Activated CD8-positive, alpha-beta T cell treated with anti-CD3 and anti-CD28 coated beads, Interleukin-2, amount 10 ng/mL, durations not matched to agents 7 days and 5 days (primary cell): Measurements from ENCODE around the gene MRPL38. TPM values are rescaled to one million over a fixed set of nuclear protein-coding genes. Genes with fewer than 3 reads are reported as not detected.

ENCODE experiments used
- ATAC-seq: fragments of 150-1000 bp; cut with Tn5 transposase; one replicate; pipeline ENCODE4 v1.10.0; 2021; ENCODE audit warnings: moderate library complexity
- CTCF ChIA-PET: fragments of 350-600 bp; sonication (Branson Sonifier 250); formaldehyde crosslinking; loops from one replicate; lab custom pipeline; 2021; ENCODE audit warnings: antibody characterized with exemption; lab: Charles Lee
- POLR2A ChIA-PET: fragments of 350-600 bp; sonication (Branson Sonifier 250); formaldehyde crosslinking; loops from one replicate; lab custom pipeline; 2021; ENCODE audit warnings: antibody characterized with exemption; lab: Charles Lee
- DNase-seq: peaks from one replicate; pipeline ENCODE4 v3.0.0-alpha.2; 2020
- H3K27ac Mint-ChIP-seq: one replicate; pipeline ENCODE4 v1.8.0; 2021; ENCODE audit warnings: mild to moderate bottlenecking, mixed read lengths
- H3K27me3 Mint-ChIP-seq: one replicate; pipeline ENCODE4 v1.8.0; 2021; ENCODE audit warnings: low read depth, mixed read lengths
- H3K36me3 Mint-ChIP-seq: one replicate; pipeline ENCODE4 v1.8.0; 2021; ENCODE audit warnings: low read depth, mixed read lengths
- H3K4me1 Mint-ChIP-seq: one replicate; pipeline ENCODE4 v1.8.0; 2021; ENCODE audit warnings: low read depth, mixed read lengths
- H3K4me3 Mint-ChIP-seq: one replicate; pipeline ENCODE4 v1.8.0; 2021; ENCODE audit warnings: mild to moderate bottlenecking, mixed read lengths
- H3K9me3 Mint-ChIP-seq: one replicate; pipeline ENCODE4 v1.8.0; 2022; ENCODE audit warnings: mixed read lengths; ENCODE audit not compliant: insufficient read depth
- total RNA-seq, 2 experiments: library from RNA; stranded (reverse); gene quantifications; one replicate each; pipeline ENCODE4 v1.2.3, GENCODE V29; 2021

MRPL38 gene
- total RNA-seq, 2 experiments from 2014 or later, result 89.0 to 113 TPM

DNA sequence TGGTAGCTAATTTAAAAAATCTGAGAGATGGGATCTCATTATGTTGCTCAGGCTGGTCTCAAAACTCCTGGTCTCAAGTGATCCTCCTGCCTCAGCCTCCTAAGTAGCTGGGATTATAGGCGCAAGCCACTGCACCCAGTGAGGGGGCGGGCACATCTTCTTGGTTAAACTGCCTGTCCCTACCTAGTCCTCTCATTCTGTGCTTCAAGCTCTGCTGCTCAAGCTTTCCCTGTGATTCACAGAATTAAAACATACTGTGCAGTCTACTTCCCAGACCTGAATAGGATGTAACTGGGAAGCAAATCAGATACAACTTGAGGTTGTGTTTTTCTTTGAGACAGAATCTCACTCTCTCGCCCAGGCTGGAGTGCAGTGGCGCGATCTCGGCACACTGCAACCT is 2.3 kb downstream of the MRPL38 start:
- Mint-ChIP-seq H3K4me1 (peaks cover 24% of the 10 kb centered on the region), H3K36me3 (peaks cover 33% of the 10 kb centered on the region), H3K9me3 (no peaks in the 10 kb centered on the region), H3K4me3 (no peak overlapping the region), H3K27me3 (no peaks in the 10 kb centered on the region), H3K27ac (no peak overlapping the region)
- DNase-seq (no peak), ATAC-seq (no peak)
- POLR2A ChIA-PET, result interaction anchor here (1.5 to 2.1 kb wide), 2 partner anchors 9 to 24 kb away, joined by 3 to 4 read pairs; partner anchors contain the start of gene TRIM47
- CTCF ChIA-PET, result interaction anchor here (1.1 kb wide), 1 partner anchor 112 kb away, joined by 3 read pairs; no protein-coding TSS in a partner anchor

- ChIA-PET CTCF (interaction anchor here (1.1 kb wide), 1 partner anchor 113 kb away, joined by 3 read pairs; no protein-coding TSS in a partner anchor), POLR2A (interaction anchor here (2.1 kb wide), 1 partner anchor 9 kb away, joined by 4 read pairs; no protein-coding TSS in a partner anchor)
- peaks cover 35% of the 10 kb centered on the region for H3K36me3 Mint-ChIP-seq
- no peak for ATAC-seq
- H3K27ac Mint-ChIP-seq, result no peak overlapping the region
- H3K9me3 Mint-ChIP-seq, result no peaks in the 10 kb centered on the region
- H3K4me1 Mint-ChIP-seq, result peaks cover 27% of the 10 kb centered on the region
- DNase-seq, result no peak
- H3K27me3 Mint-ChIP-seq, result no peaks in the 10 kb centered on the region
- no peak overlapping the region for H3K4me3 Mint-ChIP-seq
Observed at GRCh38 chr17:75901727-75902126, 3.0 kb downstream of the MRPL38 start.

GRCh38 chr17:75900691-75901533 is 3.8 kb downstream of the MRPL38 start:
- Mint-ChIP-seq H3K4me3 (no peak overlapping the region), H3K36me3 (peaks cover 35% of the 10 kb centered on the region), H3K4me1 (peaks cover 21% of the 10 kb centered on the region), H3K27me3 (no peaks in the 10 kb centered on the region), H3K9me3 (no peaks in the 10 kb centered on the region), H3K27ac (no peak overlapping the region)
- DNase-seq (no peak), ATAC-seq (no peak)
- CTCF ChIA-PET, result no interaction called here
- POLR2A ChIA-PET, result no interaction called here

DNA sequence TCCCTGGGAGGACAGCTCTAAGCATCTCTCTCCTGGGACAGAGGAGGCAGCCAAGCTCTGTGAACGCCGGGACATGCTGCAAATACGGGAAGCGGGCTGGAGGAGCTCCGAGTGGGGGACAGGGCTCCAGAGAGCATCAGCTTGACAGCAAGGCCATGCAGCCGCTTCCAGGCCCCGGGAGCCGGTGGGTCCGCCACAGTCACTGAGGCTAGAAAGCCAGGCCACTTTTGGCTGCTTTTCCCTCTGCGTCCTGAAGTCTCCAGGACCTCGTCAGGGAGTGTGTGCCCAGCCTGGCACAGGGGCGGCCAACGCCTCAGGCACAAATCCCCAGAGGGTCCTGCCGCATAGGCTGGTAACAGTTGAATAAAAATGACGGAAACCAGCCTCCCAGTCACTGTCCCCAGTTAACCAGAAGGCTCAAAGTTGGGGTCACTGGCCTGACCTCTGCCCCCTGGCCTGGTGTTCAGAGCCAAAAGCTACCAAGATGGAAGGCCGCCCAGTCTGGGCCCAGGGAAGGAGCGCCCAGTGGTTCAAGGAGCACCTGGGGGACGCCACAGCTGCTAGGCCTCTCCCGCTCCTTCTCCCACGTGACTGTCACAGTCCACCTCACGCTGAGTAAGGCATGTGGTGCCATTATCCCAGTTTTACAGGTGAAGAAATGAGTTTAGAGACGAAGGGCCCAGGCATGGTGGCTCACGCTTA is 4.8 kb downstream of the MRPL38 start:
- ChIA-PET POLR2A (no interaction called here), CTCF (interaction anchor here (0.7 kb wide), 1 partner anchor 66 kb away, joined by 3 read pairs; no protein-coding TSS in a partner anchor)
- H3K4me1 Mint-ChIP-seq, result peaks cover 24% of the 10 kb centered on the region
- DNase-seq (no peak), ATAC-seq (no peak)
- peak overlapping the region; percentile 6 for H3K27ac Mint-ChIP-seq
- H3K4me3 Mint-ChIP-seq, result no peak overlapping the region
- H3K27me3 Mint-ChIP-seq, result no peaks in the 10 kb centered on the region
- H3K9me3 Mint-ChIP-seq, result no peaks in the 10 kb centered on the region
- peaks cover 43% of the 10 kb centered on the region for H3K36me3 Mint-ChIP-seq

DNA sequence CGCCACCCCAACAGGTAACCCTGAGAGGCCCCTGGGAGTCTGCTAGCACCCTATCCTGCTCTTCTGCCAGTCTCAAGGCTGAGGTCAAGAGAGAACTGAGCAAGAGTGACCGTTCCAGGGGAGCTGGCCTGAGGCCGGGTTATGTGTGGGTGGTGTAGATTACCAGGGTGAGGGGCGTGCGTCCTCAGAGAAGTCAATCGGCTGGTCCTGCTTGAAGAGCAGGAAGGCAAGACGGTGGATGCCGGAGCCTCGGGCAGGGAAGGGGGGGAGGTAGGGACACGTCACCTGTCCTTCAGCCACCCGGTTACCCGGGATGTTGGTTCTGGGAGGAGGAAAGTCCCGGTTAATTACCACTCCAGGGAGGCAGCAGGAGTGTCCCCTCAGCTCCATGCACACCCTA is 5.3 kb downstream of the MRPL38 start:
- Mint-ChIP-seq H3K27ac (no peak overlapping the region), H3K27me3 (no peaks in the 10 kb centered on the region), H3K9me3 (no peaks in the 10 kb centered on the region), H3K36me3 (peaks cover 43% of the 10 kb centered on the region), H3K4me1 (peaks cover 26% of the 10 kb centered on the region), H3K4me3 (no peak overlapping the region)
- POLR2A ChIA-PET, result no interaction called here
- CTCF ChIA-PET, result interaction anchor here (0.7 kb wide), 1 partner anchor 67 kb away, joined by 3 read pairs; no protein-coding TSS in a partner anchor
- no peak for ATAC-seq
- DNase-seq, result no peak

GRCh38 chr17:75898791-75899190 is 5.9 kb downstream of the MRPL38 start:
- ATAC-seq (no peak), DNase-seq (no peak)
- Mint-ChIP-seq H3K4me1 (peaks cover 28% of the 10 kb centered on the region), H3K27me3 (no peaks in the 10 kb centered on the region), H3K36me3 (peaks cover 47% of the 10 kb centered on the region), H3K27ac (no peak overlapping the region), H3K9me3 (no peaks in the 10 kb centered on the region), H3K4me3 (no peak overlapping the region)
- CTCF ChIA-PET, result interaction anchor here (0.7 to 5.8 kb wide), 2 partner anchors 21 to 67 kb away, joined by 3 to 80 read pairs; partner anchors contain the start of gene TRIM47
- POLR2A ChIA-PET, result interaction anchor here (0.6 kb wide), 1 partner anchor 35 kb away, joined by 3 read pairs; no protein-coding TSS in a partner anchor

- ChIA-PET CTCF (interaction anchor here (1.1 to 5.8 kb wide), 4 partner anchors 21 to 144 kb away, joined by 3 to 80 read pairs (median 8); partner anchors contain the start of gene TRIM47), POLR2A (interaction anchor here (0.6 kb wide), 1 partner anchor 35 kb away, joined by 3 read pairs; no protein-coding TSS in a partner anchor)
- no peak for ATAC-seq
- H3K27ac Mint-ChIP-seq, result peak overlapping the region; percentile 10
- H3K4me1 Mint-ChIP-seq, result peaks cover 28% of the 10 kb centered on the region
- H3K4me3 Mint-ChIP-seq, result peak overlapping the region; percentile 67
- H3K9me3 Mint-ChIP-seq, result no peaks in the 10 kb centered on the region
- H3K36me3 Mint-ChIP-seq, result peaks cover 47% of the 10 kb centered on the region
- no peak for DNase-seq
- no peaks in the 10 kb centered on the region for H3K27me3 Mint-ChIP-seq
Observed at GRCh38 chr17:75898065-75898464, 6.6 kb downstream of the MRPL38 start.

- ATAC-seq (no peak), DNase-seq (no peak)
- Mint-ChIP-seq H3K27me3 (no peaks in the 10 kb centered on the region), H3K27ac (peak overlapping the region; percentile 78), H3K4me1 (peaks cover 28% of the 10 kb centered on the region), H3K4me3 (peak overlapping the region; percentile 67), H3K36me3 (peaks cover 46% of the 10 kb centered on the region), H3K9me3 (no peaks in the 10 kb centered on the region)
- POLR2A ChIA-PET, result interaction anchor here (0.5 to 2.6 kb wide), 6 partner anchors 12 to 122 kb away, joined by 3 to 11 read pairs (median 4); partner anchors contain the start of gene WBP2
- CTCF ChIA-PET, result interaction anchor here (1.1 to 5.8 kb wide), 10 partner anchors 8 to 144 kb away, joined by 3 to 80 read pairs (median 8); partner anchors contain the start of genes GALK1, TRIM47 and WBP2
Observed at GRCh38 chr17:75897160-75898019, 7.3 kb downstream of the MRPL38 start.

DNA sequence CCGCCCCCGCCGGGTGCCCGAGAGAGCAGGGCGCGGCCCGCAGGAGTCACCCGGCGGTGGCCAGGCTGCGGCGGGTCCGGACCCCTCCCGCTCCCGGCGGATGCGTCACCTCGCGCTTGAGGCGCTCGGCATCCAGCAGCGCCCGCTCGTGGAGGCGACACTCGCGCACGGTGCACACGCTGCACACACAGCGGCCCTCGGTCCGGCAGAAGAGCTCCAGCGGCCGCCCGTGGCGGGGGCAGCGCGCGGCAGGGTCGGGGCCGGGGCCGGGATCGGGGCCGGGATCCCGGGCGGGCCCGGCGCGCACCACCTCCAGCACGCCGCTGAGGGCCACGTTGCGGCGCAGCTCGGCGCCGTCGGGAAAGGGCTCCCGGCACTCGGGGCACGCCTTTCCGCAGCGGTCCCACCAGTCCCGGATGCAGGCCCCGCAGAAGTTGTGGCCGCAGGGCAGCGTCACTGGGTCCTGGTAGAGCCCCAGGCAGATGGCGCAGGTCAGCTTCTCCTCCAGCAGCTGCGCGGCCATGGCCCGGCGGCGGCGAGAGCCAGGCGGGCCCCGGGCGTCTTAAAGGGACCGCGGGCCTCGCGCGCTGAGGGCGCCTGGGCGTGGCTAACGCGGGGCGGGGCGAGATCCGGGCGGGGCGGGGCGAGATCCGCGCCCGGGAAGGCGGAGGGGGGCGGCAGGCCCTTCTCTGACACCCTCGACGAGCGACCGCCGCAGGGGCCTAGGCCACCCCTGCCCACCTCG is 8.1 kb downstream of the MRPL38 start, which contains the start of gene TRIM65:
Gene TRIM65 (minus strand): TSS at position 537 of the 745 bp plus-strand sequence. CDS start 14 bp downstream, at position 523.
- H3K36me3 Mint-ChIP-seq, result peaks cover 40% of the 10 kb centered on the region
- no peaks in the 10 kb centered on the region for H3K27me3 Mint-ChIP-seq
- peak within 1 kb of the TSS; percentile 82 for H3K27ac Mint-ChIP-seq
- ChIA-PET POLR2A (interaction anchor here (1.2 to 2.6 kb wide), 10 partner anchors 8 to 121 kb away, joined by 3 to 11 read pairs (median 5); partner anchors contain the start of gene WBP2), CTCF (interaction anchor here (0.8 to 5.8 kb wide), 20 partner anchors 9 to 457 kb away, joined by 3 to 80 read pairs (median 5); partner anchors contain the start of genes GALK1, PRPSAP1, TRIM47 and WBP2)
- ATAC-seq (peak; percentile 88), DNase-seq (peak; percentile 80)
- H3K4me1 Mint-ChIP-seq, result peaks cover 28% of the 10 kb centered on the region
- peak within 1 kb of the TSS; percentile 82 for H3K4me3 Mint-ChIP-seq
- H3K9me3 Mint-ChIP-seq, result no peaks in the 10 kb centered on the region
